Heart right ventricle (tissue), 16 donors: ENCODE results near the gene TAF11L2. TPM values are rescaled to one million over a fixed set of nuclear protein-coding genes. Genes with fewer than 3 reads are reported as not detected.
"Not testable (repeated sequence)": the region's sequence is repeated elsewhere in the genome, so short reads cannot be mapped to it uniquely, and the experiment has no call there.

Experiments
- ATAC-seq, 8 donors: fragments of 200-7000 bp; cut with Tn5 transposase; one replicate each; pipeline ENCODE4 v1.9.1; 2020; ENCODE audit warnings: mild to moderate bottlenecking in 8 of 8, moderate library complexity in 8 of 8, moderate number of reproducible peaks in 1 of 8
- DNase-seq, 2 donors: peaks; one replicate each; pipeline ENCODE4 v3.0.0-alpha.2; 2020
- H3K27ac ChIP-seq, 10 donors: fragments of 200-600 bp; sonication (generic) in 2 of 10; one replicate each; pipeline versions ENCODE4 v1.5.0 to v1.8.0; 2020 to 2022; ENCODE audit warnings: mild to moderate bottlenecking in 3 of 10
- H3K27me3 ChIP-seq, 7 donors: fragments of 200-600 bp; one replicate each; pipeline ENCODE4 v1.8.0; 2021 to 2022; ENCODE audit warnings: mild to moderate bottlenecking in 2 of 7
- H3K36me3 ChIP-seq, 9 donors: fragments of 200-600 bp; sonication (generic) in 1 of 9; one replicate each; pipeline versions ENCODE4 v1.5.0 to v1.8.0; 2020 to 2022; ENCODE audit warnings: mild to moderate bottlenecking in 2 of 9
- H3K4me1 ChIP-seq, 9 donors: fragments of 200-600 bp; sonication (generic) in 1 of 9; one replicate each; pipeline versions ENCODE4 v1.5.0 to v1.8.0; 2020 to 2022; ENCODE audit warnings: mild to moderate bottlenecking in 4 of 9
- H3K4me3 ChIP-seq, 10 donors: fragments of 200-600 bp; sonication (generic) in 2 of 10; one replicate each; pipeline versions ENCODE4 v1.5.0 to v1.8.0; 2020 to 2022; ENCODE audit warnings: mild to moderate bottlenecking in 7 of 10, moderate library complexity in 2 of 10
- H3K9me3 ChIP-seq, 11 donors: fragments of 200-600 bp in 10 of 11; sonication (generic) in 2 of 11; one replicate each; pipeline versions ENCODE4 v1.5.0 to v1.8.0; 2013 to 2022; ENCODE audit warnings: mild to moderate bottlenecking in 2 of 11, control low read depth in 1 of 11, moderate library complexity in 1 of 11
- WGBS, 2 donors: extraction: QIAGEN DNeasy Blood & Tissue Kit; methylation state at CpG; one replicate each; pipeline ENCODE4 v1.1.7; 2013; ENCODE audit warnings: inconsistent platforms in 1 of 2; 5-methylcytosine and 5-hydroxymethylcytosine counted together
- intact Hi-C, 10 donors: fragments of 100-400 bp; cut with DNase I; formaldehyde crosslinking; loops; one replicate each; pipeline versions ENCODE4 v1.11.1 to v1.14.2; 2022
- long read RNA-seq, 3 donors: library from polyadenylated mRNA; unstranded; transcript quantifications; one replicate each; pipeline ENCODE4 v2.0.0, GENCODE V29; 2020 to 2021
- polyA plus RNA-seq, 2 donors: library from polyadenylated mRNA; stranded (reverse); fragments of 200-250 nt; gene quantifications; one replicate each; pipeline ENCODE4 v1.2.3, GENCODE V29; 2013
- total RNA-seq, 10 donors: library from RNA; stranded (reverse); fragmentation: NEBNext Ultra II Directional in 3 of 10; extraction: Animal tissue kit (Norgen Biotek cat#: 25700) in 3 of 10; gene quantifications; one replicate each; pipeline versions ENCODE4 v1.2.1 to v1.2.4, GENCODE V29; 2021 to 2023
- TF ChIP-seq, protein P1 (sequence below), 9 donors: fragments of 200-600 bp; sonication (generic) in 2 of 9; IDR thresholded peaks; one replicate each; pipeline versions ENCODE4 v1.5.0 to v1.8.0; 2021 to 2022; ENCODE audit warnings: antibody characterized with exemption in 9 of 9, mild to moderate bottlenecking in 5 of 9, moderate library complexity in 1 of 9
- donor health status: Arrhythmogenic right ventricular cardiomyopathy.
- donor health status: ischemic (EF 13 %, LVEDD 7.1; RV severe dilation, severe dysfunction).
- donor health status: healthy with polysubstance abuse.
- donor health status: DM: no; HTN: yes; CAD: no.
- donor health status: DM: no; HTN: no; CAD: no.
- donor health status: ischemic (EF 25% LVEDD 6.9; RV normal size, moderate dysfunction).
- donor health status: ischemic (EF 25% LVEDD 5.7; RV mildly dilated, moderate dysfunction).
- donor health status: healthy.
- donor health status: DM: yes; HTN: yes; CAD: no.
- donor health status: Ischemic cardiomyopathy.
- donor health status: ischemic (EF 35%, LVEDD 5.7; RV mildly dilated, moderate dysfunction).
- donor health status: nonischemic (EF 11% LVEDD 7.7; RV severe dilation, severe dysfunction).
- donor health status: DM: yes; HTN: yes; CAD: no.
- donor health status: PGD.
- donor health status: ischemic (EF 29% LVEDD 5.4; RV normal size, mild dysfunction).
- donor health status: nonischemic (EF 23%, LVEDD 6.1; RV moderate dilation, normal function).

TAF11L2 gene
- total RNA-seq (not detected), polyA plus RNA-seq (not detected)
- long read RNA-seq, donor 1, result 0 reads
- long read RNA-seq, donor 2, result 0 reads
- long read RNA-seq, donor 3, result 0 reads

GRCh38 chr5:17497931-17498330 lies at the start of gene TAF11L2:
Gene TAF11L2 (plus strand): TSS chr5:17498231.
- intact Hi-C loops, DNase-seq, H3K9me3 ChIP-seq, ATAC-seq, H3K36me3 ChIP-seq, H3K4me3 ChIP-seq, H3K27me3 ChIP-seq, H3K27ac ChIP-seq, H3K4me1 ChIP-seq: not testable (repeated sequence)
- 82 to 87% methylated on average over 8 of the region's 8 CpGs for WGBS, 2 donors

- no peak for ATAC-seq
- no peak overlapping the region for H3K4me3 ChIP-seq
- TF ChIP-seq, protein P1, sequence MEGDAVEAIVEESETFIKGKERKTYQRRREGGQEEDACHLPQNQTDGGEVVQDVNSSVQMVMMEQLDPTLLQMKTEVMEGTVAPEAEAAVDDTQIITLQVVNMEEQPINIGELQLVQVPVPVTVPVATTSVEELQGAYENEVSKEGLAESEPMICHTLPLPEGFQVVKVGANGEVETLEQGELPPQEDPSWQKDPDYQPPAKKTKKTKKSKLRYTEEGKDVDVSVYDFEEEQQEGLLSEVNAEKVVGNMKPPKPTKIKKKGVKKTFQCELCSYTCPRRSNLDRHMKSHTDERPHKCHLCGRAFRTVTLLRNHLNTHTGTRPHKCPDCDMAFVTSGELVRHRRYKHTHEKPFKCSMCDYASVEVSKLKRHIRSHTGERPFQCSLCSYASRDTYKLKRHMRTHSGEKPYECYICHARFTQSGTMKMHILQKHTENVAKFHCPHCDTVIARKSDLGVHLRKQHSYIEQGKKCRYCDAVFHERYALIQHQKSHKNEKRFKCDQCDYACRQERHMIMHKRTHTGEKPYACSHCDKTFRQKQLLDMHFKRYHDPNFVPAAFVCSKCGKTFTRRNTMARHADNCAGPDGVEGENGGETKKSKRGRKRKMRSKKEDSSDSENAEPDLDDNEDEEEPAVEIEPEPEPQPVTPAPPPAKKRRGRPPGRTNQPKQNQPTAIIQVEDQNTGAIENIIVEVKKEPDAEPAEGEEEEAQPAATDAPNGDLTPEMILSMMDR (IDR thresholded peaks at IDR 0.05), result no peak
- H3K36me3 ChIP-seq, result no peaks in the 10 kb centered on the region
- intact Hi-C loops, result no loop called here
- DNase-seq, result no peak
- H3K9me3 ChIP-seq, result peaks cover 0 to 5% (median 0%) of the 10 kb centered on the region in 11 donors
- 86 to 96% methylated on average over 3 of the region's 3 CpGs for WGBS, 2 donors
- no peaks in the 10 kb centered on the region for H3K4me1 ChIP-seq
- no peaks in the 10 kb centered on the region for H3K27me3 ChIP-seq
- no peak overlapping the region for H3K27ac ChIP-seq
Observed at GRCh38 chr5:17448877-17449276, 49.2 kb upstream of the TAF11L2 start.

GRCh38 chr5:17452936-17453335 lies 45.1 kb upstream of the TAF11L2 start:
- intact Hi-C loops, result no loop called here
- Histone ChIP-seq H3K4me1 (no peaks in the 10 kb centered on the region), H3K4me3 (no peak overlapping the region), H3K27ac (no peak overlapping the region), H3K36me3 (no peaks in the 10 kb centered on the region), H3K27me3 (no peaks in the 10 kb centered on the region), H3K9me3 (peaks cover 0 to 24% (median 0%) of the 10 kb centered on the region in 11 donors)
- TF ChIP-seq, protein P1 (IDR thresholded peaks at IDR 0.05), result no peak
- no peak for DNase-seq
- ATAC-seq, result no peak
- WGBS, 2 donors, result 59 to 66% methylated on average over 4 of the region's 4 CpGs

DNA sequence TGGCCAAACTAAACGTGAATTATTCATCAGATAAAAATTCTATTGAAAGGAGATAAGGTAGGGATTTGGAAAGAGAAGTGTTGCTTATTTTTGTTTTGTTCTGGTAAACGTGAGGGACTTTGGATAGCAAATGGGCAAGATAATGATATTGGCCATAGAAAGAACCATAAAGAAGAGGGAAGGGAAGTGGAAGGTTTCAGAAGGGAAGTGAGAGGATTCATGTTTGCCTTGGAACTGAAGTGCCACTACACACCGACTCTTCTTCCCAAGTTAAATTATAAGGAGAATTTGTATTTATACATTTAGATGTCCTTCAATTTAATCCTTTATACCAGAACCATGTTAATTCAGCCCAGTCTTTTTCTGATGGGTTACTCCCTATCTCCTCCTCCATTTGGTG lies 42.1 kb upstream of the TAF11L2 start:
- Histone ChIP-seq H3K4me1 (no peaks in the 10 kb centered on the region), H3K36me3 (no peaks in the 10 kb centered on the region), H3K9me3 (peaks cover 0 to 27% (median 0%) of the 10 kb centered on the region in 11 donors), H3K27ac (no peak overlapping the region), H3K4me3 (no peak overlapping the region), H3K27me3 (no peaks in the 10 kb centered on the region)
- intact Hi-C loops, result no loop called here
- no peak for DNase-seq
- TF ChIP-seq, protein P1 (IDR thresholded peaks at IDR 0.05), result no peak
- ATAC-seq, result no peak
- 54 to 69% methylated on average over 3 of the region's 3 CpGs for WGBS, 2 donors

DNA sequence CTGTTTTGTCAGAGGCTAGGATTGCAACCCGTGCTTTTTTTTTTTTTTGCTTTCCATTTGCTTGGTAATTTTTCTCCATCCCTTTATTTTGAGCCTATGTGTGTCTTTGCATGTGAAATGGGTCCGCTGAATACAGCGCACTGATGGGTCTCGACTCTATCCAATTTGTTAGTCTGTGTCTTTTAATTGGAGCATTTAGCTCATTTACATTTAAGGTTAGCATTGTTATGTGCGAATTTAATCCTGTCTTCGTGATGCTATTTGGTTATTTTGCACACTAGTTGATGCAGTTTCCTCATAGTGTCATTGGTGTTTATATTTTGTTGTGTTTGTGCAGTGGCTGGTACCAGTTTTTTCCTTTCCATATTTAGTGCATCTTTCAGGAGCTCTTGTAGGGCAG lies 36.2 kb upstream of the TAF11L2 start:
- intact Hi-C loops, result no loop called here
- ATAC-seq (no peak), DNase-seq (no peak)
- H3K9me3 ChIP-seq, result peaks cover 0 to 36% (median 5%) of the 10 kb centered on the region in 11 donors
- 89 to 93% methylated on average over 6 of the region's 6 CpGs for WGBS, 2 donors
- no peaks in the 10 kb centered on the region for H3K4me1 ChIP-seq
- no peaks in the 10 kb centered on the region for H3K27me3 ChIP-seq
- H3K36me3 ChIP-seq, result no peaks in the 10 kb centered on the region
- TF ChIP-seq, protein P1 (IDR thresholded peaks at IDR 0.05), result no peak
- H3K27ac ChIP-seq, result no peak overlapping the region
- no peak overlapping the region for H3K4me3 ChIP-seq
